GM18951 (cell line): ENCODE measurements around the gene PTPRN2.

Source experiments
- POLR2A ChIP-seq: IDR thresholded peaks from 4 replicates; pipeline ENCODE4 v1.6.1; 2011; ENCODE audit warnings: mild to moderate bottlenecking; ENCODE audit not compliant: insufficient read length, insufficient read depth; ENCODE audit errors: extremely low read depth
- in situ Hi-C: fragments of 300-500 bp; cut with MboI; formaldehyde crosslinking; loops from one replicate; pipeline ENCODE4 v1.12.0; 2022; ENCODE audit warnings: low sequenced_read_pairs, mixed read lengths, inconsistent platforms; ENCODE audit not compliant: unreplicated experiment

The PTPRN2 gene

DNA sequence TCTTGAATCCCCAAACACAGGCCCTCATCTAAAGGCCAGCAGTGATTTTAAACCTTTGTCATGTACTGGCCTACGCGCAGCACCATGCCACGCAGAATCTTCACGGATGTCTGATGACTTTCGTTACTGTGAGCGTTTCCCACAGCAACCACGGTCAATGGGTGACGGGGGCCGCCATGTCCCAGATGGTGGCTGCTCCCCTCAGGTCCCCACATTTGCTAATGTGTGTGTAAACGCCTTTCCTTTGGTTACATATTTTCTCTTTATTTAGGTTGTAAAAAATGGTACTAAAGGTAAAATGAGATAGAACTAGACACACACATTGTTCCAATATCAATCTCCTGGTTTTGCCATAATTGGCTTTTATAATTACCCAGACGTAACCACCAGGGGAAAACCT, 699.0 kb downstream of the PTPRN2 start:
- in situ Hi-C loops: no loop called here
- TF ChIP-seq POLR2A: no peak

DNA sequence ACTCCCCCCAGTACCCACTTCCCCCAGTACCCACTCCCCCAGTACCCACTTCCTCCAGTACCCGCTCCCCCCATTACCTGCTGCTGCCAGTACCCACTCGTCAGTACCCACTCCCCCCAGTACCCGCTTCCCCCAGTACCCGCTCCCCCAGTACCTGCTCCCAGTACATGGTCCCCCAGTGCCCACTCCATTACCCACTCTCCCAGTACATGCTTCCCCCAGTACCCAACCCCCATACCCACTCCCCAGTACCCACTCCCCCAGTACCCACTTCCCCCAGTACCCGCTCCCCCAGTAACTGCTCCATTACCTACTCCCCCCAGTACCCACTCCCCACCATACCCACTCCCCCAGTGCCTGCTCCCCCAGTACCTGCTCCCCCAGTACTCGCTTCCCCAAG, 700.2 kb downstream of the PTPRN2 start:
- no peak for TF ChIP-seq POLR2A
- in situ Hi-C loops: no loop called here

DNA sequence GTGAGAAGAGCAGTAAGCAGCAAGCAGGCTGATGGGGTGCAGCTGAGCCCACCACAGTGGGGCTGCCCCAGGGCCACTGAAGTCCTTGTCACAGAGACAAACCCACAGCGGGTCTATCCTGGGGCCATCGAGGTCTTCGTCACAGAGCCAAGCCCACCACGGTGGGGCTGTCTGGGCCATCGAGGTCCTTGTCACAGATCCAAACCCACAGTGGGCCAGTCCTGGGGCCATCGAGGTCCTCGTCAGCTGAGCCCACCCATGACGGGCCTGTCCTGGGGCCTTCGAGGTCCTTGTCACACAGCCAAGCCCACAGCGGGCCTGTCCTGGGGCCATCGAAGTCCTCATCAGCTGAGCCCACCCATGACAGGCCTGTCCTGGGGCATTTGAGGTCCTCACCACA, 700.9 kb downstream of the PTPRN2 start:
- no peak for TF ChIP-seq POLR2A
- in situ Hi-C loops: no loop called here

DNA sequence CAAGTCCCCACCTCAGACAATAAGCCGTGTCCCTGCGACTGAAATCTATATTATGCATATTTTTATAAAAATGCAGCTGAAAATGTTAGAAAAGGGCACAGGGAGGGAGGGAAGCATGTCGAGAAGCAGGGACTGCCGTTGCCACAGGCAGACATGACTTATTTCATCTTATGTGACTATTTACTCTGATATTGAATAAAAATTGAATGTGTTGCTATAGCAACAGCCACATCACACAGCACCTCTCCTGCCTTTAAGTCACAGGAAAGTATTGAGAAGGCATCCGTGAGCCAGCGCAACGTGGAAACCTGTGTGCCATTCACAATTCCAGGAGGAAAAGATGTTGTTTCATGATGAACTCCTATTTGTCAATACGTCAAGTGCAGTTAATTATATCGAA, 701.4 kb downstream of the PTPRN2 start:
- no peak for TF ChIP-seq POLR2A
- in situ Hi-C loops: no loop called here

DNA sequence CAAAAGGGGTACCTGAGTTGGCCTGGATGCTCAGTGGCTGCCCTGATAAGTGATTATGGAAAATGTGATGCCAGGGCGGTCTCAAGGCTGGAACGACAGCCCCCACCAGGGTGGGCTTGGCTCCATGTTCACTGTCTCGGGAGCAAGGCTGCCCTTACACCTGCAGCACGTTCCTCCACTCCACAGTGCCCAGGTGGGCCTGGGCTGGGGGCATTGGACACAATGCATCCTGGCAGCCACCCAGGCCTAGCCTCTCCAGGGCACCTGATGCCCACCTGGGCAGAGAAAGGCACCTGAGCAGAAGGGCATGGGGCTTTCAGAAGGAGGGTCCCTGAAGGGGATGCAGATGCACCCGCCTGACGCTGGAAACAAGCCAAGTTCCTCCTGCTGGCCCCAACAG, 702.5 kb downstream of the PTPRN2 start:
- in situ Hi-C loops: no loop called here
- no peak for TF ChIP-seq POLR2A

DNA sequence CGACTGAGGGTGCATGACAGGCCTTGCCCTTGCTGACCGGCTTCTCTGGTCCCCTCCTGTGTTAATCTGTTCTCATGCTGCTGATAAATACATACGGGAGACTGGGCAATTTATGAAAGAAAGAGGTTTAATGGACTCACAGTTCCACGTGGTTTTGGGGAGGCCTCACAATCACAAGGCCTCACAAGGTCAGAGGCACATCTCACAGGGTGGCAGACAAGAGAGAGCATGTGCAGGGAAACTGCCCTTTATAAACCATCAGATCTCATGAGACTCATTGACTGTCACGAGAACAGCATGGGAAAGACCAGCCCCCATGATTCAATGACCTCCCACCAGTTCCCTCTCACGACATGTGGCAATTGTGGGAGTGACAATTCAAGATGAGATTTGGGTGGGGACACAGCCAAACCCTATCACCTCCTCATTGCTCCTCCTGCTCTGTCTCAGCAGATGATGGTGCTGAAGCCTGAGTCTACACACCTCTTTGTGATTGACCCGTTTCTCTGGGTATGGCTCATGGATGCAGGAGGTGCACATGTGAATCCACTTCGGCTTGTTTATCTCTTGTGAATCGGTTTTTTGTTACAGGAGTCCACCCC, 703.1 kb downstream of the PTPRN2 start:
- in situ Hi-C loops: no loop called here
- no peak for TF ChIP-seq POLR2A

DNA sequence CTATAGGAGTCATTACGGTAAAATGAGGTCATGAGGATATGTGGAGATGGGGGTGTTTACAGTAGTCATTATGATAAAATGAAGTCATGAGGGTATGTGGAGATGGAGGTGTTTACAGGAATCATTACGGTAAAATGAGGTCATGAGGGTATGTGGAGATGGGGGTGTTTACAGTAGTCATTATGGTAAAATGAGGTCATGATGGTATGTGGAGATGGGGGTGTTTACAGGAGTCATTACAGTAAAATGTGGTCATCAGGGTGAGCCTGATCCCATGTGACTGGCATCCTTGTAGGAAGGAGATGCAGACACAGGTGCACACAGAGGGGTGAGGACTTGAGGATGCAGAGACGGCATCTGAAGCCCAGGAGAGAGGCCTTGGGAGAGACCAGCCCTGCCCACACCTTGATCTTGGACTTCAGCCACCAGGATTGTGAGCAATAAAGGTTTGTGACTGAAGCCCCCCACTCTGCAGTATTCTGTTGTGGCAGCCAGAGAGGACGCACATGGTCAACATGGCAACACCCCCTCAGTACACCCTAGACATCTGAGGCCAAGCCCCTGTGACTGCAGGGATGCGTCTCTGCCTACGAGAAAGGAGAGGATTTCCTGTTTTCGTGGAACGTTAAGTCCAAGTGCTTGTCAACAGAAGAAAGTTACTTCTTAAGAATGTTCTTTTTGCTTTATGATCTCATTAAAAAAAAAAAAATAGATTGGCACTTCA, 706.4 kb downstream of the PTPRN2 start:
- no peak for TF ChIP-seq POLR2A
- in situ Hi-C loops: no loop called here

DNA sequence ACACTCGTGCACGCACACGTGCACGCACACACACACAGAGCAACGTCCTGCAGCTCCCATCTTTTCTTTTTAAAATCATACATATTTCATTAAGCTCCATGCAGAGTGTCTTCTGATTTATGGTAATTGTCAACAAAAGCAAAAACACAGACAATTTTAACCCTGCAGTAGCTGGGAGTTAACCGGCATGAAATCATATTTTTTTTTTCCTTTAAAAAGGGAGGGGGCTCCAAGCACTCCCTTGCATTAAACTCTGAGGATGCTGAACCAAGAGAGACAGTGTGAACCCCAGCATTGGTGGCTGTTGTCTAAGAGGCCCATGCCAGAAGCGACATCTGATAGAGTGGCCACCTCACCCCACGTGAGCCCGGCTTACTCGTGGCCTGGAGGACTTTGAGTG, 708.2 kb downstream of the PTPRN2 start:
- TF ChIP-seq POLR2A: no peak
- in situ Hi-C loops: no loop called here

DNA sequence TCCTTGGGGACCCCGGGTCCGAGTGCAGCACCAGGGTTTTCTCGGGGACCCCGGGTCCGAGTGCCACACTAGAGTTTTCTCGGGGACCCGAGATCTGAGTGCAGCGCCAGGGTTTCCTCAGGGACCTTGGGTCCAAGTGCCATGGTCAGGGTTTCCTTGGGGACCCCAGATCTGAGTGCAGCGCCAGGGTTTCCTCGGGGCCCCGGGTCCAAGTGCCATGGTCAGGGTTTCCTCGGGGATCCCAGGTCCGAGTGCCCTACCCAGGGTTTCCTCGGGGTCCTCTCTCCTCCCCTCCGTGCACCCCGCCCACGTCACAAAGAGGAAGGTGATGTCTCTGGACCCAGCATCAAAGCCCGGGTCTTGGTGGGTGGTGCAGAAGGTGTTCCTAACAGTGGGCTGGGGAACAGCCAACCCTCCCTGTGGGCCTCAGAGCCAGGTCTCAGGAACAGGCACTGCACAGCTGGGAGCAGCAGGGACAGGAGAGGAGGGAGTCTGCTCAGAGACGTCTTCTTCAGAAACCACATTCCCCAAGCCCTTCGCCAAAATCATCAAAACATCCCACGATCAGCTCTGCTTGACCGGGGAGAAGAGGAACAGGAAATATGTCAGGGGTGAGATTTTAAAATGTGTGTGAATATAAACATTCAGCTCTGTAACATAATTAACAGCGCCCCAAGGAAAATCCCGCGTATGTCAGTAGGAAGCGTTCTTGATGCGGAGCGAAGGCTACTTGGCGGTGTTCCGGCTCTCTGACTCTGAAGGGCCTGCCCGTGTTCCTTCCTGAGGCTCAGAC, 710.1 kb downstream of the PTPRN2 start:
- in situ Hi-C loops: no loop called here
- TF ChIP-seq POLR2A: no peak

DNA sequence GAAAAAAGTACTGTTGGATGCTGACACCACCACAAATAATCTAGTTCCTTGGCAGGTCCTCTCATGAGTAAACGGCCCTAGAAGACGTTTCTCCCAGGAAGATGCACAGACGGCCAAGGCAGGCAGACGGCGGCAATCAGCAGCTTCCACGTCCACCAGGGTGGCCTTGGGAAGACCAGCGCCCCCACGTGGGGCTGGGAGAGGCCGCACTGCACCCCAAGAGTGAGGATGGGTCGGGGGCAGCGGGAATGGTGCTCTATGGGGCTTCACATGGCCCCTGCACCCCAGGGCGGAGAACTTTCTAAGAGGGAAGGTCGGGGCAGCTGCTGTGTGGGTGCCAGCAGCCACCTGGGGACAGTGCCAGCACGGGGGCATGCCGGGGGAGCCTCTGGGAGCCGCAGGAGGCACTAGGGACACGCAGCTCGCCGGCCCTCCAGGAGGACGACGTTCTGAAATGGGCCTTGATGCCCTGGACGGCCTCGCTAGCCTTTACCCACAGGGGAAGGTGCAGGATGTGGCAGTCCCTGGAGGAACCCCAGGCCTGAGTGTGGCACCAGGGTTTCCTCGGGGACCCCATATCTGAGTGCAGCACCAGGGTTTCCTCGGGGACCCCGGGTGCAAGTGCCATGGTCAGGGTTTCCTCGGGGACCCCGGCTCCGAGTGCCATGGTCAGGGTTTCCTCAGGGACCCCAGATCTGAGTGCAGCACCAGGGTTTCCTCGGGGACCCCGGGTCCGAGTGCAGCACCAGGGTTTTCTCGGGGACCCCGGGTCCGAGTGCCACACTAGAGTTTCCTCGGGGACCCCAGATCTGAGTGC, 710.9 kb downstream of the PTPRN2 start:
- in situ Hi-C loops: no loop called here
- no peak for TF ChIP-seq POLR2A

DNA sequence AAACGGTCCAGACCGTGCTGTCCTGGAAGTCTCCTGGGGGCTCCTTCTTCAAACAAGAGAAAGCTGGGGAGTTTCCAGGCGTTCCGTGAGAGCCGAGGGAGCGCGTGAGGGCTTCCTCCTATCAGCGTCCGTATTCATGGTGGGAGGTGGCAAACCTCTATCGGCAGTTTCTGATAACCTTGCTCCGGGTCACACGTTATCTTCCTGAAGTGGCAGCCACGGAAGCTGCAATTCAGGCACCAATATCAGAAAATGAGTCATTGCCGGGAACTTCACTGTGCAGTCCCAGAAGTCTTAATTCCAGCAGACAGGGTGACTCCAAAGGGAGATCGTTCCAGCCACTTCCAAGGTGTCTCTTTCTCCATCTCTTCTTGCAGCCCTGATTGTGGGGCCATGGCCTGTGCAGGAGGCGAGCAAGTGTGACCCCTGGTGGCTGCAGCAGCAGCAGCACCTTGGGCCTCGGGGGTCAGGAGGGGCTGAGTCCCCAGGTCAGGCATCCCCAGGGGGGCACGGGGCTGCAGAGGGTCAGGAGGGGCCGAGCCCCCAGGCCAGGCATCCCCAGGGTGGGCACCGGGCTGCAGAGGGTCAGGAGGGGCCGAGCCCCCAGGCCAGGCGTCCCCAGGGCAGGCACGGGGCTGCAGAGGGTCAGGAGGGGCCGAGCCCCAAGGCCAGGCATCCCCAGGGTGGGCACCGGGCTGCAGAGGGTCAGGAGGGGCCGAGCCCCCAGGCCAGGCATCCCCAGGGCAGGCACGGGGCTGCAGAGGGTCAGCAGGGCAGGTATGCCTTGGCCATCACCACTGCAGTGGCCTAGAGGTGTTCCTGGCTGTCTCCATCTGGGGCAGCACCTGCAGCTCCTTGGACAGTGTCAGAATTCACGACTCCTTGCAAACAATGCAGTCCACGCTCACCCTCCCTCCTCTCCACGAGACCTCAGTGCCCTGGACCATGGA, 712.1 kb downstream of the PTPRN2 start:
- no peak for TF ChIP-seq POLR2A
- in situ Hi-C loops: no loop called here

DNA sequence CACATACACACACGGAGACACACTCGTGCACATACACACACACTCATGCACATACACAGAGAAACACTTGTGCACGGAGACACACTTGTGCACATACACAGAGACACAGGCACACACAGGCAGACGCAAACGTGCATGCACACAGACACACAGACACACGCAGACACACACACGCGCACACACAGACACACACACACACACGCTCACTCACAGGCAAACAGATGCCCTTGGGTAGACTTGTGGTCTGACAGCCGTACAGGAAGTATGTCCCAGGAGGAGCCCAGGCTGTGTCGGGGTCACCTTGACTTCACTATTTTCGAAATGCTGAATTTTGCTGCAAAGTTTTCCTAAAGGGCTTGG, 712.8 kb downstream of the PTPRN2 start:
- TF ChIP-seq POLR2A: no peak
- in situ Hi-C loops: no loop called here

DNA sequence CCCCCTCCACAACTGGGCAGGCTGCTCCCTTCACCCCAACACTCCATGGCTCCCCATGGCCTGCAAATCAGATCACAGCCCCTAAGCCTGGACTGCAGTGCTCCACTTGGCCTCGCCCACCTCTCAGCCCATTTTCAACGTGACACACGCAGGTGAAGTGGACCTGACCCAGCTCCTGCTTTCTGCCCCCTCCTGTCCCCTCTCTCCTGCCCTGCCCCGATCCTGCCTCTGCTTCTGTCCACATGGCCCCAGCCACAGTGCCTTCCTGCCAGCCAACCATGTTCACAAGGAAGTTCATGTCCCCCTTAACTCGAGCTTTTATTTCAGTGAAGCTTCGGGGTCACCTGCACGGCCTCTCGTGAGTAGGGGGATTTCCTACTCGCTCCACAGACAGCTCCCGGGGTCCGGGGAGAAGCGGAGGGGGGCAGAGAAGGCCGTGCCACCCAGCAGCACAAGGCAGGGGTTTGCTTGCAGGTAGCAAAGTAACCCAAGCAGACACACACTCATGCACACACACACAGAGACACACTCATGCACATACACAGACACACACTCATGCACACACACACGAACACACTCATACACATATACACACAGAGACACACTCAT, 713.3 kb downstream of the PTPRN2 start:
- no peak for TF ChIP-seq POLR2A

More for the DNA sequence above, 713.3 kb downstream of the PTPRN2 start:
- in situ Hi-C loops: no loop called here
